Measurements from ENCODE around the gene TMEM54.

DNA sequence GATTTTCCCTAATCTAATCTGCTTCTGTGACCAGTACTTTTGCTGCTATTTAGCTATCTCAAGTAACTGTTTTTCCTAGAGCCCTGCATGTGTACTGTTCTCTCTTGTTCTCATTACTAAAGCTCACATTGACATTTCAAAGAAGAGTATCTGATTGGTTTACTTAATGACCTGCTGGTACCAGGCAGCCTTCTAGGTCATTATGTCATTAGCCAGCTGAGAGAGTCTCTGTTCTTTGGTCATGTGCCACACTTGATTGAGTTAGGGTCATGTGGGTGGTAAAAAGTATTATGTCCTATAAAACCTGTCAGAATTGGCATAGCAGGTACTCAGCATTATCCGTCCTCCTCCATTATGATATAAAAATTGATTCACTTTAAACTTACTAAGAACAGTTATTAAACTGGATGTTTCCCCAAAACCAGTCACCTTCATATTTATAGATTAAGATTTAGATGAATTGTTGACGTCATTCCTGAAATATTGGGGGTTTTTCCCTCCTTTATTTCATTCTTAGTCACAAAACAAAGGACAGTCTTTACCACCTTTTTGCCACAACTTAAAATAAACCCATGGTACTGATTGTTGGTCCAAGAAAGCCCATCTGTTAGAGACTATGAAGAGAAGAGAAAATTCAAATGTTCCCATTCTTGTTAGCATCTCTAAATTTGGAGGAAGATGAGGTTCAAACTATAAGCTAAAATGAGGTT lies 52.7 kb downstream of the TMEM54 start:
- no peak for TF ChIP-seq POLR2A (IDR thresholded peaks at IDR 0.05)
- no peak for TF ChIP-seq EP300 (IDR thresholded peaks at IDR 0.05)

All from sigmoid colon (tissue), 4 donors.